LNCaP clone FGC (cell line): Measurements from ENCODE around the gene IFNA21.

ENCODE experiments used
- DNase-seq: peaks from one replicate; pipeline ENCODE4 v3.0.0-alpha.2; 2011; ENCODE audit warnings: low read depth
- H3K4me3 ChIP-seq: 2 replicates; pipeline ENCODE4 v1.5.1; 2011; ENCODE audit warnings: mild to moderate bottlenecking, low read depth, low read length, control low read depth
- CTCF ChIP-seq: IDR thresholded peaks from 2 replicates; pipeline ENCODE4 v1.5.1; 2012; ENCODE audit warnings: mild to moderate bottlenecking; ENCODE audit not compliant: control insufficient read depth, insufficient read depth; ENCODE audit errors: extremely low read depth

The IFNA21 gene

GRCh38 chr9:21121595-21122251 is 44.7 kb downstream of the IFNA21 start:
- no peak for TF ChIP-seq CTCF
- DNase-seq: no peak
- H3K4me3 ChIP-seq: no peak overlapping the region

- TF ChIP-seq CTCF: no peak
Measured at GRCh38 chr9:21121079-21121478, 45.4 kb downstream of the IFNA21 start.

GRCh38 chr9:21119093-21119770 is 47.2 kb downstream of the IFNA21 start:
- H3K4me3 ChIP-seq: no peak overlapping the region
- no peak for TF ChIP-seq CTCF
- no peak for DNase-seq

More at GRCh38 chr9:21121079-21121478, 45.4 kb downstream of the IFNA21 start:
- DNase-seq: no peak
- no peak overlapping the region for H3K4me3 ChIP-seq
